Common myeloid progenitor, CD34-positive (primary cell): ENCODE data around the gene FAM111B.

Source experiments
- CTCF ChIA-PET: fragments of 350-600 bp; sonication (Branson Sonifier 250); formaldehyde crosslinking; loops from one replicate; lab custom pipeline; 2021; ENCODE audit warnings: antibody characterized with exemption; lab: Charles Lee
- POLR2A ChIA-PET: fragments of 350-600 bp; sonication (Branson Sonifier 250); formaldehyde crosslinking; loops from one replicate; lab custom pipeline; 2021; ENCODE audit warnings: antibody characterized with exemption; lab: Charles Lee
- DNase-seq, 3 donors: peaks; one replicate each; pipeline versions ENCODE4 v3.0.0 to v3.0.0-alpha.2; 2013
- H3K27ac ChIP-seq, 2 experiments: 1 replicate in 1 of 2; 2 replicates in 1 of 2; pipeline ENCODE4 v1.7.0; 2013; ENCODE audit warnings: inconsistent platforms in 2 of 2, low read length in 2 of 2, mild to moderate bottlenecking in 2 of 2, low read depth in 1 of 2, moderate library complexity in 1 of 2; ENCODE audit not compliant: severe bottlenecking in 2 of 2, insufficient read depth in 1 of 2, poor library complexity in 1 of 2
- H3K27me3 ChIP-seq, 5 experiments: replicated peaks in 2 of 5; 1 replicate in 3 of 5; 2 replicates in 2 of 5; pipeline versions ENCODE4 v1.6.1 to v1.7.0; 2013; ENCODE audit warnings: low read length in 4 of 5, mild to moderate bottlenecking in 2 of 5, moderate library complexity in 2 of 5, inconsistent platforms in 1 of 5; ENCODE audit not compliant: insufficient read depth in 5 of 5, control insufficient read depth in 4 of 5
- H3K36me3 ChIP-seq, 4 experiments: 1 replicate in 2 of 4; 2 replicates in 2 of 4; pipeline versions ENCODE4 v1.6.1 to v1.7.0; 2013; ENCODE audit warnings: low read length in 3 of 4, control low read depth in 1 of 4, mild to moderate bottlenecking in 1 of 4; ENCODE audit not compliant: control insufficient read depth in 4 of 4, insufficient read depth in 4 of 4
- H3K4me1 ChIP-seq, 4 experiments: 1 replicate in 3 of 4; 2 replicates in 1 of 4; pipeline versions ENCODE4 v1.6.1 to v1.7.1; 2013; ENCODE audit warnings: low read length in 3 of 4, mild to moderate bottlenecking in 3 of 4, control low read depth in 1 of 4, inconsistent platforms in 1 of 4, moderate library complexity in 1 of 4; ENCODE audit not compliant: control insufficient read depth in 4 of 4, insufficient read depth in 4 of 4; ENCODE audit errors: control extremely low read depth in 1 of 4
- H3K4me3 ChIP-seq, 7 experiments: 1 replicate in 4 of 7; 2 replicates in 3 of 7; pipeline versions ENCODE4 v1.5.1 to v1.7.0; 2013; ENCODE audit warnings: mild to moderate bottlenecking in 7 of 7, low read length in 6 of 7, moderate library complexity in 6 of 7, inconsistent platforms in 2 of 7, low read depth in 2 of 7, control low read depth in 1 of 7; ENCODE audit not compliant: insufficient read depth in 4 of 7, control insufficient read depth in 1 of 7; ENCODE audit errors: extremely low read depth in 1 of 7
- H3K9me3 ChIP-seq, 5 experiments: 1 replicate in 4 of 5; 2 replicates in 1 of 5; pipeline versions ENCODE4 v1.6.1 to v1.7.1; 2013; ENCODE audit warnings: low read length in 4 of 5, mild to moderate bottlenecking in 2 of 5, inconsistent platforms in 1 of 5, low read depth in 1 of 5, moderate library complexity in 1 of 5; ENCODE audit not compliant: control insufficient read depth in 4 of 5, insufficient read depth in 2 of 5; ENCODE audit errors: control extremely low read depth in 1 of 5
- WGBS: methylation state at CpG from one replicate; pipeline ENCODE4 v1.1.5; 2013; ENCODE audit not compliant: insufficient coverage; 5-methylcytosine and 5-hydroxymethylcytosine counted together

FAM111B gene

DNA sequence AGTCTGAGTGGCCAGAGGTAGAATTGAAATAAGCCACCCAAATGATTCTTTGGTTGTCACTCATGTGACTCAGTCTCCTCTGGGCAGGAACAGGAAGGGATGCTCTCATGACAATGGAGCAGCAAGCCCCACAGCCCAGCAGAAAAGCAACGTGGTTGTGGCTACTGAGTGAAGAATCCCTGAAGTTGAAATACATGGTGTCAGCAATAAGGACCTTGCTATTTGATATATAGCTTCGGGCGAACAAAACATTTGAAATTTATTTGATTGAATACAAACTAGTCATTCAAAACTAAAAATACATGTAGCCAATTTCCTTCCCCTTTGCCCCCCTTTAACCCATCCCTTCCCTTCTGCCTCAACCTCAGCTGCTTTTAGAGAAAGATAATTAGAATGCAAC is 50.4 kb downstream of the FAM111B start:
- POLR2A ChIA-PET: no interaction called here
- peaks cover 0 to 18% (median 13%) of the 10 kb centered on the region in 4 experiments for H3K4me1 ChIP-seq
- H3K4me3 ChIP-seq: no peak overlapping the region
- no peak for DNase-seq
- H3K27me3 ChIP-seq: no peaks in the 10 kb centered on the region
- peaks cover under 1 to 12% (median 9%) of the 10 kb centered on the region in 4 experiments for H3K36me3 ChIP-seq
- no peaks in the 10 kb centered on the region for H3K9me3 ChIP-seq
- no peak overlapping the region for H3K27ac ChIP-seq
- CTCF ChIA-PET: interaction anchor here (0.7 to 5.4 kb wide), 17 partner anchors 9 to 522 kb away, joined by 3 to 117 read pairs (median 6); partner anchors contain the start of genes DTX4 and FAM111A
- 9% methylated on average over 1 of the region's 3 CpGs for WGBS

- peak; percentile 77 to 89 (median 87) for DNase-seq
- Histone ChIP-seq H3K36me3 (peaks cover 0 to 4% (median 0%) of the 10 kb centered on the region in 4 experiments), H3K4me1 (peaks cover 0 to 18% (median 13%) of the 10 kb centered on the region in 4 experiments), H3K9me3 (no peaks in the 10 kb centered on the region), H3K4me3 (peak overlapping the region in 4 of 7 experiments; percentile 25 to 70 (median 40)), H3K27me3 (no peaks in the 10 kb centered on the region), H3K27ac (peak overlapping the region in 1 of 2 experiments; percentile 3)
- CTCF ChIA-PET: interaction anchor here (0.6 to 5.4 kb wide), 35 partner anchors 8 to 527 kb away, joined by 3 to 117 read pairs (median 4); partner anchors contain the start of genes DTX4 and FAM111A
- POLR2A ChIA-PET: interaction anchor here (0.8 kb wide), 1 partner anchor 11 kb away, joined by 3 read pairs; no protein-coding TSS in a partner anchor
- WGBS: 33% methylated on average over 5 of the region's 8 CpGs
Observed at GRCh38 chr11:59158206-59159068, 51.4 kb downstream of the FAM111B start.

- Histone ChIP-seq H3K4me3 (no peak overlapping the region), H3K27me3 (no peaks in the 10 kb centered on the region), H3K36me3 (no peaks in the 10 kb centered on the region), H3K9me3 (no peaks in the 10 kb centered on the region), H3K27ac (no peak overlapping the region), H3K4me1 (no peaks in the 10 kb centered on the region)
- CTCF ChIA-PET: interaction anchor here (0.8 to 18.7 kb wide), 5 partner anchors 16 to 512 kb away, joined by 3 to 259 read pairs (median 4); partner anchors contain the start of gene MPEG1
- WGBS: 100% methylated on average over 1 of the region's 3 CpGs
- POLR2A ChIA-PET: no interaction called here
- peak in 1 of 3 donors; percentile 19 for DNase-seq
Observed at GRCh38 chr11:59164028-59164427, 57.0 kb downstream of the FAM111B start.

DNA sequence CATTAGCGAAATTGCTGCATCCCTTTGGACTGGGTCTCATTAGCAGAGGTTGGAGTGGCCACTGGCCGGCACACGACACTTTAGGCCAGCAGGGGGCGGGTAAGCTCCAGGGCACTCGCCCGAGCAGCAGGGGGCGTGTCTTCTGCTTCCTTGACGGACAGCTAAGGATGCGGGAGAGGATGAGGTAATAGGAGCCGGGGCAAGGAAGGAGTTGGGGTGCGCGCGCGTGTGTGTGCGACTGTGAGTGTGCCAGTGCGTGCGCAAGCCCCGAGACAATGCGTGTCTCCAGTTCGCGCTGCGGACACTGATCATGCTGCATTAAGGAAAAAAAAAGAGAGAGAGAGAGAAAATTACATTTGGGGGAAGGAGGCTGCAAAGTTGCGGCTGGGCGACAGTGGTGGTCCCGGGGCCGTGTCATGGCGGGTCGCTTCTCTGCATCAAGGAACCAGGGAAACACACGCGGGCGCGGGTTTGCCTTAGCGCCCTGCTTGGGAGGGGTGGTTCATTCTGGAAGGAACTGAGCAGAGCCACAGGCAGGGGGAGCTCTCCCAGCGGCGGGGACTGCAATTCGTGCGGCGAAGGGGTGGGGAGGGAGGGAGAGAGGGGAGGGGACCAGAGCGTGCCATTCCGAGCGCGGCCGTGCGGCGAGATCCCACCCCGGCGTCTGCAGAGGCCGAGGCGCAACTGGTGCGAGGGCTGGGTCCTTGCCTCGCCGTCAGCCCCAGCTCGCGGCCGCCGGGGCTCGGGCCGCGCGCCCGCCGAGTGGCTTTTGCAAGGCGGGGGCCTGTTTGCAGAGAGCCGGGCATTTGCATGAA is 64.7 kb downstream of the FAM111B start, which contains the start of gene DTX4:
TSS of gene DTX4 (plus strand) at position 625 of the 815 bp plus-strand sequence. CDS start 464 bp downstream, outside the sequence.
- ChIA-PET CTCF (interaction anchor here (0.8 to 18.7 kb wide), 24 partner anchors 10 to 513 kb away, joined by 3 to 259 read pairs (median 4); partner anchors contain the start of genes FAM111A, MPEG1 and OR5A1), POLR2A (interaction anchor here (0.9 kb wide), 1 partner anchor 26 kb away, joined by 3 read pairs; no protein-coding TSS in a partner anchor)
- Histone ChIP-seq H3K36me3 (no peaks in the 10 kb centered on the region), H3K4me1 (peaks cover 0 to 21% (median 16%) of the 10 kb centered on the region in 4 experiments), H3K27ac (no peak within 1 kb of the TSS), H3K27me3 (peaks cover 0 to 34% (median 21%) of the 10 kb centered on the region in 5 experiments), H3K9me3 (no peaks in the 10 kb centered on the region), H3K4me3 (peak within 1 kb of the TSS; percentile 61 to 82 (median 71))
- 0% methylated on average over 32 of the region's 64 CpGs for WGBS
- DNase-seq: peak; percentile 91 to 95 (median 95)

DNA sequence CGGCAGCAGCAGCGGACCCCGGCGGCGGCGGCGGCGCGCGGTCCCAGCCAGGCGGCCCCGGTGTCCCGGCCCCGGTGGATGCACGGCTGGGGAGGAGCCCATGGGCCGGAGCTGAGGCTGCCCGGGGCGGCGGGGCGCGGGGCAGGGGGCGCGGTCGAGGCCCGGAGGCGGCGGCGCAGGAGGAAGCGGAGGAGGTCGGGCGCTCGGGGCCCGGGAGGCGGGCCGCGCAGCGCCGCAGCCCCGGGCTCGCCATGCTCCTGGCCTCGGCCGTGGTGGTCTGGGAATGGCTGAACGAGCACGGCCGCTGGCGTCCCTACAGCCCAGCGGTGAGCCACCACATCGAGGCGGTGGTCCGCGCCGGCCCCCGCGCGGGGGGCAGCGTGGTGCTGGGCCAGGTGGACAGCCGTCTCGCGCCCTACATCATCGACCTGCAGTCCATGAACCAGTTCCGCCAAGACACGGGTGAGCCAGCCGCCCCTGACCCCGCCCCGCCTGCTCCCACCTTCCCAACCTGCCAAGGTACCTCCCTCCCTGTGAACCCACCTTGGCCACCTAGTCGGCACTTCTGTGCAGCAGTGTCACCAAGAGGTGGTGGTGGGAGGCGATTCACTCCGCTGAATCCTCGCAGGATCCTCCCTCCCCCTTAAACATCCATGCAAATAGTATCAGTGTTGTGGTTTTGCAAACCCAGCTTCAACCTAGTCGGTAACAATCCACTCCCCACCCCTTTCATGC is 65.5 kb downstream of the FAM111B start:
- POLR2A ChIA-PET: interaction anchor here (0.9 kb wide), 1 partner anchor 26 kb away, joined by 3 read pairs; no protein-coding TSS in a partner anchor
- Histone ChIP-seq H3K27me3 (peaks cover 0 to 34% (median 23%) of the 10 kb centered on the region in 5 experiments), H3K36me3 (no peaks in the 10 kb centered on the region), H3K4me1 (peaks cover 0 to 21% (median 16%) of the 10 kb centered on the region in 4 experiments), H3K9me3 (no peaks in the 10 kb centered on the region), H3K4me3 (peak overlapping the region; percentile 57 to 82 (median 68)), H3K27ac (no peak overlapping the region)
- WGBS: 0% methylated on average over 27 of the region's 70 CpGs
- peak in 2 of 3 donors; percentile 69 to 75 for DNase-seq
- CTCF ChIA-PET: interaction anchor here (0.7 to 18.7 kb wide), 16 partner anchors 9 to 512 kb away, joined by 3 to 259 read pairs (median 6); partner anchors contain the start of genes FAM111A and MPEG1
